IMR-90 (cell line): Measurements from ENCODE around the gene LDHB.

Source experiments
- CHD1 ChIP-seq: IDR thresholded peaks from 2 replicates; pipeline ENCODE4 v1.6.1; 2012; ENCODE audit warnings: low read depth, low read length, improper control_type of control experiment
- CTCF ChIP-seq: conservative IDR thresholded peaks from 2 replicates; pipeline ENCODE4 v1.5.1; 2012; ENCODE audit warnings: mild to moderate bottlenecking, low read depth, low read length, improper control_type of control experiment
- FOS ChIP-seq: fragments of 150-350 bp; IDR thresholded peaks from 2 replicates; pipeline ENCODE4 v1.6.1; 2016; ENCODE audit warnings: low read depth, low read length
- MAFK ChIP-seq: IDR thresholded peaks from 2 replicates; pipeline ENCODE4 v1.6.1; 2012; ENCODE audit warnings: low read depth, low read length, improper control_type of control experiment
- NFE2L2 ChIP-seq: fragments of 150-350 bp; IDR thresholded peaks from 2 replicates; pipeline ENCODE4 v1.6.1; 2016; ENCODE audit warnings: low read depth, mild to moderate bottlenecking, low read length
- POLR2A ChIP-seq: IDR thresholded peaks from 2 replicates; pipeline ENCODE4 v1.6.1; 2012; ENCODE audit warnings: mild to moderate bottlenecking, low read depth, low read length
- RAD21 ChIP-seq: IDR thresholded peaks from 2 replicates; pipeline ENCODE4 v1.6.1; 2012; ENCODE audit warnings: low read length, improper control_type of control experiment
- RCOR1 ChIP-seq: IDR thresholded peaks from 2 replicates; pipeline ENCODE4 v1.6.1; 2012; ENCODE audit warnings: mild to moderate bottlenecking, low read length, improper control_type of control experiment; ENCODE audit not compliant: insufficient replicate concordance
- RFX5 ChIP-seq: IDR thresholded peaks from 2 replicates; pipeline ENCODE4 v1.8.0; 2012; ENCODE audit warnings: low read depth, mild to moderate bottlenecking, low read length, moderate library complexity
- USF2 ChIP-seq: fragments of 150-350 bp; IDR thresholded peaks from 2 replicates; pipeline ENCODE4 v1.6.1; 2017; ENCODE audit warnings: mild to moderate bottlenecking, antibody characterized with exemption, low read length, low read depth

GRCh38 chr12:21608196-21608595 is 49.4 kb downstream of the LDHB start:
- TF ChIP-seq USF2, result no peak
- TF ChIP-seq CTCF, result no peak
- TF ChIP-seq POLR2A, result no peak
- no peak for TF ChIP-seq RAD21
- TF ChIP-seq MAFK, result no peak
- TF ChIP-seq FOS, result no peak
- TF ChIP-seq RCOR1, result no peak
- no peak for TF ChIP-seq RFX5
- TF ChIP-seq NFE2L2, result no peak
- no peak for TF ChIP-seq CHD1
